ENCODE measurements around the gene ALDH3A1.
"Not testable (repeated sequence)": the region's sequence is repeated elsewhere in the genome, so short reads cannot be mapped to it uniquely, and the experiment has no call there.

The ALDH3A1 gene

DNA sequence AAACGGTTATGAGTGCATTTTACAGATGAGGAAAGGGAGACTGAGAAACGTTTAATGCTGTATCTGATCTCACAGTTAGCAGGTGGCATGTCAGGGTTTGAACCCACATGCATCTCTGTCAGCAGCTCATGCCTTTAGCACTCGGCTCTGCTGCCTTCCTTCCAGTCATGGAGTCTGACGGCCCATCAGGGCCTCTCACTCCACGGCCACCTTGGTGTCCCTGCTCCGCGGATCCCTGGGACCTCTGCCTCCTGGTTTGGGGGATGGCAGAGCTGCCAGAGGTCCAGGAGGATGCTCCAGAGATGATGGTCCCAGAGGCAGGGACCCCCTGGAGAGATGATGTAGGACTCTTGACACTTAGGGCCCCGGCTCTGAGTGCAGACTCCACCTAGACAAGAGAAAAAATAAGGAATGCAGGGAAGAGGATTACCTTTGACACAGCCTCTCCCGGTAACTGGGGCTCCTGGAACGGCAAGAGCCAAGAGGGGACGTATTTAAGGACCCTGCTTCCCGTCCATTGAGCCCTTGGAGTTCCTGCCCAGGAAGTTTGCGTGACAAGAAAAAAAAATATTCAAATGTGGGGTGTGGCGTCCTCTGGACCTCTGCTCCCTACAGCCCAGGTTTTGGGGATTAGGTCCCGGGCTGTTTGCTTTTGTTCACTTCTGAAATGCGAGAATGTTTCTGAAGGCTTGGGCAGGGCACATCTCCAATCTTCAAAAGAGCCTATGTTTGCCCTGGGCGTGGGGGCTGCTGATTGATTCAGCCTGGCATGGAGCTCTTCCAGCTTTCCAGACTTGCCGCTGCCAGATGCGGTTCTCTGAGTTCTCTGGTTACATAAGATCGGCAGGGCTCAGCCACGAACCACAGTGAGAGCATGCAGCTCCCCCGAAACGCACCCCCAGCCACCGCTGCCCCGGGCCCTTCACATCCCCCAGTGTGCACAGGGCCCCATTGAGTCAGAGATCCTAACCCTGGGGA, at the start of gene ALDH3A1:
Gene ALDH3A1 (minus strand): TSS at position 470 of the 978 bp plus-strand sequence. CDS start 3,169 bp downstream, outside the sequence.
- no peak for DNase-seq (ENCODE audit: low spot score)

DNA sequence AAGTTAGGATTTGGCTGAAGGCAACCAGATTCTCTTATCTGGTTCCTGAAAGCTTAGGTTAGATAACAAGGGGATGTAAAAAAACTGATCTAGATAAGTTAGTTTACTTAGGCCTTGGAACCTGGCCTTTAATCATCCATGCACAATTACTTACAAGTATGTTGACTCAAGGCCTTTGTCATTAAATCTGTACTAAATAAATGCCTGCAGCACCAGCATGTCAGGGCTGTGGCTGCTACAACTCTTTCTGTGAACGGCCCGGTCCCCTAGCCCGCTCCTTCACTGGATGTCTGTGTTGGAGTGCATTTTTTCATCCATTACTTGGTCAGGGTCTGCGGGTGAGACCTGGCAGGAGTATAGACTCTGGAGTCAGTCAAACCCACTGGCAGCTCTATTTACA, 48.4 kb upstream of the ALDH3A1 start:
- peak; percentile 8 for DNase-seq (ENCODE audit: low spot score)

DNA sequence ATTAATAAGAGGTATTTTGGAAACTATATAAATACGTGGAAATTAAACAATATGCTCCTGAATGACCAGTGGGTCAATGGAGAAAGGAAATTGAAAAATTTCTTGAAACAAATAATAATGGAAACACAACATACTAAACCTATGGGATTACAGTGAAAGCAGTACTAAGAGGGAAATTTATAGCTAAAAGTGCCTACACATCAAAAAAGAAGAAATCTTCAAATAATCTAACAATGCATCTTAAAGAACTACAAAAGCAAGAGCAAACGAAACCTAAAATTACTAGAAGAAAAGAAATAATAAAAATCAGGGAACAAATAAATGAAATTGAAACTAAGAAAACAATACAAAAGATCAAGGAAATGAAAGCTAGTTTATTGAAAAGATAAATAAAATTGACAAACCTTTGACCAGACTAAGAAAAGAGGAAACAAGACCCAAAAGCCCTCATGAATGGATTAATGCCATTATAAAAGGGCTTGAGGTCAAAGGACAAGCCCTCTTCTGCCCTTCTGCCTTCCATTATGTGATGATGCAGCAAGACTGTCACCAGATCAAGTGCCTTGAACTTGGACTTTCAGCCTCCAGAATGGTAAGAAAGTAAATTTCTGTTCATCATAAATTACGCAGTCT, 43.9 kb upstream of the ALDH3A1 start:
- DNase-seq (ENCODE audit: low spot score), result no peak

DNA sequence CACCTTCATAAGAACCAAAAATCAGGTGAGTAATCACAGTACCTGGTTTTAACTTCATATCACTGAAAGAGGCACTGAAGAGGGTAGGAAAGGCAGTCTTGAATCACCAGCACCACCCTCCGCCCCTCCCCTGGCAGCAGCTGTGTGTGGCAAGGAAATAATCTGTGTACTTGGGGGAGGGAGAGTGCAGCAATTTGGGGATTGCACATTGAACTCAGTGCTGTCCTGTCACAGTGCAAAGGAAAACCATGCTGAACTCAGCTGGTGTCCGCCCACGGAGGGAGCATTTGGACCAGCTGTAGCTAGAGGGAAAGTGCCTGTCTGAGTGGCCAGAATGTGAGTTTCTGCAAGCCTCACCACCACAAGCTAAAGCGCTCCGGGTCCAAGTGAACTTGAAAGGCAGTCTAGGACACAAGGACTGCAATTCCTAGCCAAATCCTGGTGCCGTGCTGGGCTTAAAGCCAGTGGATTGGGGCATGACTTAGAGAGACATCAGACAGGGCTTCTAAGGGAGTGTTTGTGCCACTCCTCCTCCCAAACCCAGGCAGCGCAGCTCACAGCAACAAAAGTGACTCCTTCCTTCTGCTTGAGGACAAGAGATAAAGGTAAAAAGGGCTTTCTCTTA, 39.7 kb upstream of the ALDH3A1 start:
- no peak for DNase-seq (ENCODE audit: low spot score)

DNA sequence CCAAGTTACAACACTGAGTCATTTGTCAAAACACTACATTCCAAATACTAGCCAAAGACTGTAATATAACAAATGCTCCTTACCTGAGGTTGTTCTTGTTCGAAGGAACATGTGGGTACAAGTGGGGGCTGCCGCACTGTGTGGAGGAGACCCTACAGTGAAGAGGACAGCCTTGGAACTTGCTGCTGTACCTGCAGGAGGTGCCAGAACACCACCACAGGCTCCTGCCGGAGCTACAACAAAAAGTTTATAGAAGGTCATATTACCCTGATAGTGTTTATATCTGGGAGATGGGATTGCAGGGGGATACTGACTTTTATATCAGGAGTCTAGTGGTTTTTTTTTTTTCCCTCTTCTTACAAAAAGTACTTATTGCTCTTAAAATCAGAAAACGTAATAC, 37.8 kb upstream of the ALDH3A1 start:
- DNase-seq (ENCODE audit: low spot score), result no peak

DNA sequence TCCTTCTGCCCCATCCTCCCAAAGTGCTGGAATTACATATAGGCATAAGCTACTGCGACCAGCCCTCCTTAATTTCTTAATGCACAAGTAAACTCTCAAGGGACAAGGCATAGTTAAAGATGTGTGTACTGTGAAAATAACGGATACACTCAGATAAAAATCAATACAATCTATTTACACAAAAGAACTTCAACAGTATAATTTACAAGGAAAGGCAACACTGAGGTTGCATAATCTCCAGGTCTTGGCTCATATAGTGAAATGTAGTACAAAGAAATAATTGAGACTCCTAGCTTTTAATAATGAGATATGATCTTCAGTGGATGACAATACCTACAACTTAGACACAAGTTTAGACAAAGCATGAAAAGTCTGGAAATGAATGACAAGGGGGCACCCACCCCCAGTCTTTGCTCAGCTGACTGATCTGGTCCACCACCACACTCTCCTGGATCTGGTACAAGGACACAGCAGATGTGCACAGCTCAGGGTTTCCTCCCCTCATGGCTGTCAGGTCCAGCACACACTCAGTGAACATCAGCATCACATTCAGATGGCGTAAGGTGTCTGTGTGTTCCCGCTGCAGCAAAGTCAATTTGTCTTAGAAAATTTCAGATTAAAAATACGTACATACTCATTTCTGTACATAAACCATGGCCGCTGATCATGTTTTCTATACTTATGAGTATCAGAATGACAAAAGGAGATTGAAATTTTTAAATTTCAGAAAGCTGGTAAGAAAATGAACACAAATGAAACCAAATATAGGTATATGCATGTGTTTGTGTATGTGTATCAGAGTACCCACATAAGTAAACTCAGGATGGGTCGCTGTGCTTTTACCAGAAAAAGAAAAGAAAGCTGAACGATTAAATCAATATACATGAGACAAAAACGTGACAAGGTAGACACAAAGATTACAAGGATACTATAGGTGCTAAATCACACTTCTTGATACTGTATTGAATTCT, 33.7 kb upstream of the ALDH3A1 start:
- no peak for DNase-seq (ENCODE audit: low spot score)

DNA sequence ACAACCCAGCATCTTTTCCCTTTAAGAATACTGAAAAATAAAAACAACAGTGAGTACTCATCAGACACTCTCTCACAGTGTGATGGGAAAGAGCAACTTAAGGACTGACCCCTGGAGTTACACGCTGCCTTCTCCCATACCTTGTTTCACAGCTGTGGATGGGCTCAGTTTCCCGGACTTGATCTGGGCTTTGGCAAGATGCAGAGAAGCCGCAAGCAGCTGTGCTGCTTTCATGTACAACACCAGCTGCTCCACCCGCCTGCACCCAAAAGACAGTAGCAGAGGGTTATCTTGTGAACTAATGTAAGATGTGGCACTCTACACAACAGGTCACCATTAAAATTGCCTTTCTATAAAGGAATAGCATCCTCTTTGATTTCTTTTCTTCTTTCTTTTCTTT, 32.7 kb upstream of the ALDH3A1 start:
- no peak for DNase-seq (ENCODE audit: low spot score)

DNA sequence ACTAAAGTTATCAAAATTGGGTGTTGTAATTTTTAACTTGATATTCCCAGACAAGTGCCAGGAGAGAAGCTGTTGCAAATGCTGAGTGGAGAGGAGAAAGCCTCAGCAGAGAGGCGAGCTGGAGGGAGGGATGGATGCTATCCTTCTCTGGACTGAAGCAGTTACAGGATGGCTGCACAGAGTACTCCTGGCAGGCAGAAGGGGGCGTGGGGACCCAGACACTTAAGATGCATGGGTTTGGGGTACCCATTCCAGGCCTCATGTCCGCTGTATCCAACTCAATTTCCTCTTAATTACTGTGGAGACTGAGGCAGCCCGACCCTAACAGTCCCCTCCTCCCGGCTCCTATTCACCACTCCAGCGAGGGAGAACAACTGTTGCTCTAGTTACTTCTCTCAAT, 25.4 kb upstream of the ALDH3A1 start:
- DNase-seq (ENCODE audit: low spot score), result no peak

DNA sequence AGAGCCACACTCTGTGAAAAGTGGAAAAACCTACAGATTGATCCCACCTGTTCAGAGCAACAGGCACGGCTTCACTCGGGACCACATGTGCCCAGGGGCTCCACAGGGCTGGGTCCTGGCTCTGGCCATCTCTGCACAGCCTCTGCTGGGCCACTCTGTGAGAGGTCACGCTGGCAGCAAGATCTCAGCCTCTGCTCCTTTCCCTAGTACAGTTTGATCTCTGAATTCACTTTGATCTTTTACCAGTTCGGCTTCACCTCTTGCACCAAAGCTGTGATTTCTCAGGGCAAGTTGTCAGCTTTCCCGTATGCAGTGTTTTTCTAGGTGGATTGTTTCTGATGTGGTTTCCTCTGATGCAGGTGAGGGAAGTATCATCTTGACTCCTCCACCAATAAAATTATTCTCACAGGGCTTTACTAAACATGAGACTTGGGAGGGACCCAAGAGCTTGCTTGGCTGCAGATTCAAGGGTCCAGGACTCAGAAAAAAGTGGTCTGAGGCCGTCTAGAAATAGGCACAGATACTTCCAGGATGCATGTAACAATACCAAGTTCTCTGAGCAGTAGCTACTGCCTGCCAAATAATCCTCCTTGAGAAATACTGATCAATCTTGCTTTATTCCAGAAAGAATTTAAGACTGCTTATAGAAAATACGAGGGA, 24.0 kb upstream of the ALDH3A1 start:
- no peak for DNase-seq (ENCODE audit: low spot score)

DNA sequence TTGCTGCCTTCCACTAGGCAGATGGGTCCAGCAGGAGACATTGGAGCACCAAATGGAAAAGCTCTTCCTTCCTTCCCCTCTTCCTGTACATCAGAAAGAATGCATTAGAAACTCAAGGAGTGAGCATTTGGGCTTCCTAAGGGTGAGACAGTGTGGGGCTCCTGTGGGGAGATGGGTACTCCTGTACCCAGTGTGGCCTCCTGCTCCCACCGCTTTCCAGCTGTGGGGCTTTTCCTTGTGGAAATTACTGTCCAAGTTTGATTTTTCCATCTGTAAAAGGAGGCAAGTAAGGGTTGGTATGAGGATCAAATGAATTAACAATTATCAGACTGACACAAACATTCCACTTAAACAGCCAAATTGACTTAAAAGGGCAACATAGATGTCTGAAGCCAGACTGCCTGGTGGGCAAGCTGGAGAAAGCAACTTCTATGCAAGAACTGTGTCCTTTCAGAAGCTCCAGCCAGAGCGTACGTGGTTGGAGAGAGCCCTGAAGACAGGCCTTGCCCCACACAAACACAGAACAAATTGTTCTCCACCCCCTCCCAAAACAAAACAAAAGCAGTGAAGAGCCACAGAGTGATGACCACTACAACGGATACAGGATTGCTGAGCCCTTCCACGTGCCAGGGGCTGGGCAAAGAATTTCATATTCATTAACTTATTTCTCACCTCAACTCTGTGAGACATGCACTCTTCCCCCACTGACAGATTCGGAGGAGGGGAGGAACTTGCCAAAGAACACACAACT, 23.1 kb upstream of the ALDH3A1 start:
- no peak for DNase-seq (ENCODE audit: low spot score)

DNA sequence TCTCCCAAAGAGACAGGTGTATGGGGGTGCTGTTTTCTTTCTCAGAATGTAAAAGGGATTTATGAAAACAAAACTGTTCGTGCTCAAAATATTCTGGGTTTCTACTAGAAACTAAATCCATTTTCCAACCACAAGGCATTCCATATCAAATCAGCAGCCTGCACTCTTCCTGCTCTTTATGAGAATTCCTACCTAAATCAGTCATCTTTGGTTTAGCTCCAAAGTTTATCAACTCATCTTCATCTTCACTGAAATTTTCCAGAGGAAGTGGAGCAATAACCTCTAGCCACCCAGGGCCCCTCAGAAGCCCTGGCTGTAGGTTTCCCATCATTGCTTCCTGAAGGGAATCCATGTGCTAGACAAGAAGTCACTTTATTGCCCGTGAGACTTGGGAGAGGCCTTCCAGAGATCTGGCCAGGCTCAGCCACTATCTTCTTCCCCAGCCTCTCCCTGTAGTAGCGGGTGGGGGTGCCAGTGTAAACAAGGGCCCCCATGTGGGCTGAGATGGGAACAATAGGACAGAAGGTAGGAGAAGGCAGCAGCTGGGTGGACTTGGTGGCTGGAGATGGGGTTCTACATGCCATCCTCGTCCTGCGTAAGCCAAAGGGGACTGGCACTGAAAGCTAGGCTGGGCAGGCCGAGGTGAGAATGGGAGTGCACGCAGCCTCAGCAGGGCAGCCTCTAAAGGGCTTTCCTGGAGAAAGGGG, 22.0 kb upstream of the ALDH3A1 start:
- no peak for DNase-seq (ENCODE audit: low spot score)

DNA sequence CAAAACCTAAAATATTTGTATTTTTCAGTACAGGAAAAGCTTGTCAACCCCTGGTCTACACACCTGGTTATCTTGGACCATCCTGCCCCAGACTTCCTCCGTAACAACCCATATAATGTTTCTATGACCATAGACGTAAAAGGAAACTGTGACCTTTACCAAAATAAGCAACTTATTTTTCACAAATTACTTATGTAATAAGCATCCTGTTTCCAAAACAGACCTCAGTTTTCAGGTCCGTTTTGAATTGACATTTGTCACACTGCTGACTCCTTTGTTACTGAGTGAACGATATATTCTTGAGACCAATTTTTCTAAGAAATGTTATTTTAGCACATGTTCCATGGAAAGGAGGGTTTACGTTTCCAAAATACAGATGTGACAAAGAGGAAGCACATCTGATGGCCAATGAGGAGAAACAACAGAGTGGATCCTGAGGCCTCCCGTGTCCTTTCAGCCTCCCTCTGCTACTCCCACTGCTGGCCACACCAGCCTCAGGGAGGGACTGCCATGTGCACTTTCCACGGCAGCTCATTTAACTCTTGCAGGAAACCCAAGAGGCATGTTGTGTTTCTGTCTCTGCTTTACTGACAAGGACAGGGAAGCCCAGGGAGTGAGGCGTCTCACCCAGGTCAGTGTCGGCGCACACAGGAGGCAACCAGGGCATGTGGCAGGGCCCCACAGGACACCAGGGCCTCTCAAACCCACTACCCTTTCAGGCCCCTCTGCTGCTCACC, 20.1 kb upstream of the ALDH3A1 start:
- DNase-seq (ENCODE audit: low spot score), result no peak

DNA sequence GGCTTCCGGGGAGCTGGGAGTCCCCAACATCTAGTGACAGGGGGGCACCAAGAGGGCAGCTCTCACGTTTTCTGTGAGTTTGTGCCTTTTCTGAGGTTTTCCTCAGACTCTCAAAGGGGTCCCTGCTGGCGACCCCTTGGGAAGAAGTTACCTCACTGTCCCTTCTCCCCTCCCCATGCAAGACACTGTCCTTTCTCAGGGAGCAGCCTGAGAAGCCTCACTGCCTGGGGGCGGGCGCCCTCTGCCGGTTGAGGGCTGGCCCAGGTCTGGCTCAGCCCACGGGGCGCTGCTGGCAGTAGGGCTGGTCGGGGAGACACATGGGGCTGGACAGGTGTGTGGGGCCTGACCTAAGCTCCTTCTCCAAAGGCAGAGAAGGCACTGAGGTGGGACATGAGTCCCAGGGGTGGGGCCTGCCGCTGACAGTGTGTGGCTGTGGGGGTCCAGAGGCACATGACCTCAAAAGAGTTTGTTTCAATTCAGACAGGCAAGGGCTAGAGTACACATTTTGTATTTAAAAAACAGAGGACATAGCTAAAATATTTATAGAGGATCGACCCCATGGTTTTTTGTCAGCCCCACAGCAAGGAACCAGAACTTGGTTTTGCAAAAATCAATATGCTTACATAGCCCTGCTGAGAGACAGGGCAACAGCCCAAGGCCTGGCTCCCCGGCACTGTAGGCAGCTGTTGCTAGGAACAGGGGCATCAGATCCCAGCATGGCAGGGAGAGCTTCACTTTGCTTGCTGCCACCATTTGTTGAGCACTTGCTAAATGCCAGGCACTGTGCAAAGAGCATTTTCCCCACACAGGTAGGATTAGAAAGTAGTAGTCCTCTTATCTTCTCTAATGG, 18.5 kb upstream of the ALDH3A1 start:
- DNase-seq (ENCODE audit: low spot score), result peak; percentile 54

DNA sequence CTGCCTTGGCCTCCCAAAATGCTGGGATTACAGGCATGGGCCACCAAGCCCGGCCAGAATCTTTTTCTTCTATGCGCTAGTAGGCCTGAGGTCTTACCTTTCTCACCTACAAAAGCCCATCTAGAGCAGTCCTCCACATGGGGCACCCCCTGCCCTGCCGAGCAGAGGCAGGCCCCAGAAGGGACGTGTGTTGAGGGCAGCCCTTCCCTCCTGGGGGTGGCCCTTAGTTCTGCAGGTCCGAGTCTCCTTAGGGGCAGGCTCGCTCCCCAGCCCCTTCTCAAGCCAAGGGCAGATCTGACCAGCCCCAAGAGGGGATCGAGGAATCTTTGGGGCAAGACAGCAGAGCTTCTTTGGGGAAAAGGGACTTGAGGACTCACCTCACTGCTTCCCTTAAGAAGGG, 17.9 kb upstream of the ALDH3A1 start:
- DNase-seq (ENCODE audit: low spot score), result no peak

DNA sequence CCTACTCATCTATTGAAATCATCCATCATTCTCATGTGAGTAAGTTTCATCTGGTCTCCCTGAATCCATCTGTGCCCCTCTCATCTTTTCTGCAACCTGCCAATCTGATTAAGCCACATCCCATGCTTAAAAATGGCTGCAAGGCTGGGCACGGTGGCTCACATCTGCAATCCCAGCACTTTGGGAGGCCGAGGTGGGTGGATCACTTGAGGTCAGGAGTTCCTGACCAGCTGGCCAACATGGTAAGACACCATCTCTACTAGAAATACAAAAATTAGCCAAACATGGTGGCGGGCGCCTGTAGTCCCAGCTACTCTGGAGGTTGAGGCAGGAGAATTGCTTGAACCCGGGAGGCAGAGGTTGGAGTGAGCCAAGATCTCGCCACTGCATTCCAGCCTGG, 15.9 kb upstream of the ALDH3A1 start:
- not testable (repeated sequence) for DNase-seq (ENCODE audit: low spot score)

DNA sequence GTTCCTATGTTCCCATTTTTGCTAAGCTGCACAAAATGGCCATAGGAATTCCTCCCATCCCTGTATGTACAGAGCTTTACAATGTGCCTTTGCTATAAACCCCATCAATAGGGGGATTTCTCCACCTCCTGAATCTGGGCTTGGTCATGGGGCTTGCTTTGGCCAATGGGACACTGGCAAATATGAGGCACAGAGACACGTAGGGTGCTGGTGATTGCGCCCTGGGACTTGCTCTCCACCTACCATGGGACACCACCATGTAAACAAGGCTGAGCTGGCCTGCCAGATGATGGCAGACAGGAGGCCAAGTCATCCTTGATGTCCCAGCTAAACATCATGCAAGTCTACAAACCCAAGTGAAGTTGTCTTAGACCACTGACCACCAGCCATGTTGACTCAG, 15.3 kb upstream of the ALDH3A1 start:
- no peak for DNase-seq (ENCODE audit: low spot score)

DNA sequence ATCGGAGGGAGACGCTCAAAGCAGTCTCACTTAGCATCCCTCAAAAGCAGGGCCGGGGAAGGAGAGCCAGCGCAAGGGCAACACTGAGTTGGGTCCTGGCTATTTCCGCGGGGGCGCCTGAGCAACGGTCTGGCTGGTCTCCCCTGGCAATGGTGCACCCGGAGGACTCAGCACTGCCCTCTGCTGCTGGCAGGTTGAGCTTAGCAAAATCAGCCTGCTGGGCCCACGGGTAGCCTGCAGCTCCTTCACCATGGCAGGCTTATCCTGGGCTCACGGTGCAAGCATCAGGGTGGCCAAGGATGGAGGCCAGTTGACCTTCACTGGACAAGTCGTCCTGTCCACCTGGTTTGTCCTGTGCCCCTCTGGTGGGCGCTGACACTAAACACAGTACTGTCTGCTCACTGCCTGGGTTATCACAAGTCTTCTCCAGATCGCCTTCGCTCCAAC, 14.4 kb upstream of the ALDH3A1 start:
- peak; percentile 47 for DNase-seq (ENCODE audit: low spot score)

DNA sequence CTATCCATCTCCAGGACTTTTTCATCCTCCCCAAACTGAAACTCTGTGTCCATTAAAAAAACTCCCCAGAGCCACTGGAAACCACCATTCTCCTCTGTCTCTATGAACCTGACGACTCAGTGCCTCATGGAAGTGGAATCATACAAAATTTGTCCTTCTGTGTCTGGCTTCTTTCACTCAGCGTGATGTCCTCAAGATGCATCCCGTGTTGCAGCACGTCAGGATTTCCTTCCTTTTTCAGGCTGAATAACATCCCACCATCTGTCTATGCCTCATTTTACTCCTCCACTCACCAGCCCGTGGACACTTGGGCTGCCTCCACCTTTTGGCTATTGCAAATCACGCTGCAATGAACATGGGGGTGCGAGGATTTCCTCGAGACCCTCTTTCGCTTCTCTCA, 12.6 kb upstream of the ALDH3A1 start:
- DNase-seq (ENCODE audit: low spot score), result no peak

Measured in RKO (cell line).